Measurements from ENCODE around the gene ASTL. TPM values are rescaled to one million over a fixed set of nuclear protein-coding genes. Genes with fewer than 3 reads are reported as not detected.

ASTL gene
- total RNA-seq, 1 donor from 2014 or later, result 2.9 TPM

GRCh38 chr2:96108541-96109360 is 29.6 kb downstream of the ASTL start:
- H3K4me3 Mint-ChIP-seq, result no peak overlapping the region
- H3K27ac Mint-ChIP-seq, result no peak overlapping the region
- no peak for DNase-seq (ENCODE audit: low spot score)
- H3K27me3 Mint-ChIP-seq (ENCODE audit: insufficient read depth), result peaks cover 8% of the 10 kb centered on the region
- H3K4me1 Mint-ChIP-seq (ENCODE audit: low read depth), result no peaks in the 10 kb centered on the region
- H3K36me3 Mint-ChIP-seq (ENCODE audit: low read depth), result no peaks in the 10 kb centered on the region
- intact Hi-C loops (cut with micrococcal nuclease), result no loop called here
- H3K9me3 Mint-ChIP-seq, result peaks cover 10% of the 10 kb centered on the region

GRCh38 chr2:96108151-96108540 is 30.2 kb downstream of the ASTL start:
- H3K27me3 Mint-ChIP-seq (ENCODE audit: insufficient read depth), result peaks cover 6% of the 10 kb centered on the region
- peaks cover 10% of the 10 kb centered on the region for H3K9me3 Mint-ChIP-seq
- no peaks in the 10 kb centered on the region for H3K4me1 Mint-ChIP-seq (ENCODE audit: low read depth)
- intact Hi-C loops (cut with micrococcal nuclease), result no loop called here
- H3K36me3 Mint-ChIP-seq (ENCODE audit: low read depth), result no peaks in the 10 kb centered on the region
- no peak overlapping the region for H3K4me3 Mint-ChIP-seq
- no peak for DNase-seq (ENCODE audit: low spot score)
- no peak overlapping the region for H3K27ac Mint-ChIP-seq

DNA sequence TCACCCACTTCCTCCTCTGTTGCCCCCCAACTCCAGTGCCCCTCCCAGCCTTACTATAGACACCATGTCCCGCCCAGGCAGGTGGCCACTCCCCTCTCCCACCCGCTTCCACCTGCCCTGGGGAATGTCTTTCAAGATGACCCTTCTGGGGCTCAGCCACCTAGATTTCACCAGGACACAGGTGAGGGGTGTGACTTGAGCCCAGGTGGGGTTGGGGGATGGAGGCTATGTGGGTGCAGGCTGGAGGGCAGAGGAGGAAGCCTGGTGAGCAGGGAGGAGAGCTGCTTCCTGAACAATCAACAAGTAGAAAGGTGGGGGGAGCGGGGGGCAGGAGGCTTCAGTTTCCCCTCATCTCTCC is 30.6 kb downstream of the ASTL start:
- H3K4me1 Mint-ChIP-seq (ENCODE audit: low read depth), result no peaks in the 10 kb centered on the region
- H3K4me3 Mint-ChIP-seq, result no peak overlapping the region
- no peak for DNase-seq (ENCODE audit: low spot score)
- no peaks in the 10 kb centered on the region for H3K36me3 Mint-ChIP-seq (ENCODE audit: low read depth)
- no peak overlapping the region for H3K27ac Mint-ChIP-seq
- H3K9me3 Mint-ChIP-seq, result peaks cover 10% of the 10 kb centered on the region
- peaks cover 6% of the 10 kb centered on the region for H3K27me3 Mint-ChIP-seq (ENCODE audit: insufficient read depth)
- intact Hi-C loops (cut with micrococcal nuclease), result no loop called here

- H3K36me3 Mint-ChIP-seq (ENCODE audit: low read depth), result no peaks in the 10 kb centered on the region
- no peaks in the 10 kb centered on the region for H3K4me1 Mint-ChIP-seq (ENCODE audit: low read depth)
- peaks cover 10% of the 10 kb centered on the region for H3K9me3 Mint-ChIP-seq
- DNase-seq (ENCODE audit: low spot score), result no peak
- H3K27me3 Mint-ChIP-seq (ENCODE audit: insufficient read depth), result peaks cover 6% of the 10 kb centered on the region
- H3K4me3 Mint-ChIP-seq, result no peak overlapping the region
- no peak overlapping the region for H3K27ac Mint-ChIP-seq
- intact Hi-C loops (cut with micrococcal nuclease), result no loop called here
Measured at GRCh38 chr2:96106991-96107707, 31.2 kb downstream of the ASTL start.

DNA sequence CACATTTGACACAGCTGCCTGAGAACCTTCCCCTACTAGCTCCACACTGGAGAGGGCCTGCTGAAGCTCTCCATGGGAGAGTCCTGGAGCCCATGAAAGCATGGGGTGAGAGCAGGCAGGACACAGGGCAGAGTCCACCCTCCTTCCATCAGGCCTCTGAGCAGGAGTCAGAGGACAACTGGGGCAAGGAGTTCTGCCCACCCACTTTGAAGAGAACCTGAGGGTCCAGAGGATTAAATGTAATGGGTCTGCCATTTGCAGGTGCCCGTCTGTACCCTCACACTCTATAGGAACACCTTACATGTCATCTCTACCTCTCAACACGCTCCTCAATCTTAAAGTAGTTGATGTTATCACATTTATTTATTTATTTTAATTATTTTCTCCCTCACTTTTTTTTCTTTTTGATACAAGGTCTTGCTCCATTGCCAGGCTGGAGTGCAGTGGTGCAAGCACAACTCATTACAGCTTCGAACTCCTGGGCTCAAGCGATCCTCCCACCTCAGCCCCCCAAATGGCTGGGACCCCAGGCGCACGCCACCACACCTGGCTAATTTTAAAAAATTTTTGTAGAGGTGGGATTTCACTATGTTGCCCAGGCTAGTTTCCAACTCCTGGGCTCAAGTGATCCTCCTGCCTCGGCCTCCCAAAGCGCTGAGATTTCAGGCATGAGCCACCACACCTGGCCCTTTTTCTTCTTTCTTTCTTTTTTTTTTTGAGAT is 32.1 kb downstream of the ASTL start:
- Mint-ChIP-seq H3K27me3 (ENCODE audit: insufficient read depth) (peaks cover 6% of the 10 kb centered on the region), H3K4me3 (no peak overlapping the region), H3K9me3 (peaks cover 10% of the 10 kb centered on the region), H3K36me3 (ENCODE audit: low read depth) (no peaks in the 10 kb centered on the region), H3K27ac (no peak overlapping the region), H3K4me1 (ENCODE audit: low read depth) (no peaks in the 10 kb centered on the region)
- intact Hi-C loops (cut with micrococcal nuclease), result no loop called here
- no peak for DNase-seq (ENCODE audit: low spot score)

DNA sequence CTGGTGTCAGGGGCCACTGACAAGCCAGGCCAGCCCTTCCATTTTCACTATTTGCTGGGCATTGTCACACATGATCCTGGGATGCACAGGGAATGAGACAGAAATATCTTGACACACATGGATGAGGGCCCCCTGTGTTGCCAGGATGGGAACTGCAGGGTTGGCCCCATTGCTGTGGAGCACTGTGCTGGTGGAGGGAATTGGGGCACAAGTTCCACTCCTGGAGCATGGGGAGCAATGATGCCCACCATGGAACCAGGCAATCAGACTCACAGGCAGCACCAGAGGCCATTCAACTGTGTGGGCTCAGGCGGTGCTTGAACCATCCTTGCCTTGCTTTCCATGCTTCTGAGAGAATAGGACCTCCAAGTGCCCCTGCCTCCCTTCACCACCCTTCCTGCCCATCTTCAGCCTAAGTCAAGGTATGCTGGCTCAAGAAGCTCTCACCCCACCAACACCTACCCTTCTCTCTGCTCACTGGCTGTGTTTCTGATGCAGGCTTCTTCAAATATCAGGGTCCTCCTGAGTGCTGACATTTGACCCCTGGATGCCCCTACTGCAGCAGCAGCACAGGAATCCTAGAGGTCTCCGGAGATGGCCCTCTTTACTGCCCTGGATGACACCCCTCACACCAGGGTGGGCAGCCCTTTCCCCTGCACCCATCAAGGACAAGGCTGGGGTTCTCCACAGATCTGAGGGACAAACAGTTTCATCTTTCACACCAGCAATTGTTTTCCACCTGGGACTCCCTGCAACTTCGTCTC is 33.0 kb downstream of the ASTL start:
- Mint-ChIP-seq H3K4me3 (no peak overlapping the region), H3K4me1 (ENCODE audit: low read depth) (no peaks in the 10 kb centered on the region), H3K36me3 (ENCODE audit: low read depth) (no peaks in the 10 kb centered on the region), H3K27ac (no peak overlapping the region), H3K27me3 (ENCODE audit: insufficient read depth) (peaks cover 2% of the 10 kb centered on the region), H3K9me3 (peaks cover 10% of the 10 kb centered on the region)
- no peak for DNase-seq (ENCODE audit: low spot score)
- intact Hi-C loops (cut with micrococcal nuclease), result no loop called here

DNA sequence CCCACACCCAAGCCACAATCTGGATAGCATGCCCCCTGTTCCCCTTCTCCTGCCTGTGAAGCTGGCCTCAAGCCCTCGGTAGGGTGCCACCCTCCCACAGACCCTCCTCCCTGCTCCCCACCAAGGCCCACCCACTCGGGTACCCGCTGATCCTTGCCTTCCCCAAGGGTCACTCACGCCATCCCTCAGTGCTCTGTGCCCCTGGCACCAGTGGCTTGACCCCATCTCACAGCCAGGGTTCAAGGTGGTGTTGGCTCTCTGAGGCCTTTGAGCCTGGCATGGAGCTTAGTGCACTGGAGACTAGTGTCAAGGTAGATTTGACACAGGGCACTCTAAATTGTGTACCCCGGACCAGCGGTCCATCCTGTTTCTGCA is 33.8 kb downstream of the ASTL start:
- no peaks in the 10 kb centered on the region for H3K36me3 Mint-ChIP-seq (ENCODE audit: low read depth)
- no peak overlapping the region for H3K27ac Mint-ChIP-seq
- intact Hi-C loops (cut with micrococcal nuclease), result no loop called here
- H3K27me3 Mint-ChIP-seq (ENCODE audit: insufficient read depth), result peaks cover 2% of the 10 kb centered on the region
- H3K4me1 Mint-ChIP-seq (ENCODE audit: low read depth), result no peaks in the 10 kb centered on the region
- DNase-seq (ENCODE audit: low spot score), result no peak
- peaks cover 10% of the 10 kb centered on the region for H3K9me3 Mint-ChIP-seq
- H3K4me3 Mint-ChIP-seq, result no peak overlapping the region

DNA sequence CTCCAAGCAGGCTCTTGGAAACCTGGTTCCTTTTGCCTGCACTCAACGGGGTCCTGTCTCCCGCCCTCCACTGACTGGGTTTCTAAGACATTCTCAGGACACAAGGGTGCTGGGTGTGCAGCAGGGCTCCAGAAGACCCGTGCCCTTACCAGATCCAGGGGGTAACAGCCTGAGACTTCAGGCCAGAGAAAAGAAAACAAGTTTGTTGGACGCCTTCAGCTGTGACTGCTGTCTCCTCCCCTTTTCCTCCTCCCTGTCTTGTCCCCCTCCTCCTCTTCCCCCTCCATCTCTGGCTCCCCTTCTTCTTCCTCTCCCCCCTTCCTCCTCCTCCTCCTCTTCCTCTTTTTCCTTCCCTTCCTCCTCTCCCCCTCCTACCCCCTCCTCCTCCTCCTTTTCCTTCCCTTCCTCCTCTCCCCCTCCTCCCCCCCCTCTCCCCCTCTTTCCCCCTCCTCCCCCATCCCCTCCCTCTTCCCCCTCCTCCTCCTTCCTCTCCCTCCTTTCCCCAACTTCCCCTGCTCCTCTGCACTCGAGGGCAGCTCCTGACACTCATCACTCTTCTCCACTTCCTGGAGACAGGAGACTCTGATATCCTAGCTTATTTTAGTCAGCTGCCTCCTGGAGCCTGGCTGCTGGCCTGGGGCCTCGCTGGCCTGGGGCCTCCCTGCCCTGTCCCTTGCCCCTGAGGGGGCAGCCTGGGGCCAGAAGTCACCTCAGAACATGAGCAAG is 34.4 kb downstream of the ASTL start:
- no peak overlapping the region for H3K4me3 Mint-ChIP-seq
- H3K36me3 Mint-ChIP-seq (ENCODE audit: low read depth), result no peaks in the 10 kb centered on the region
- intact Hi-C loops (cut with micrococcal nuclease), result no loop called here
- H3K27ac Mint-ChIP-seq, result no peak overlapping the region
- H3K27me3 Mint-ChIP-seq (ENCODE audit: insufficient read depth), result peaks cover 2% of the 10 kb centered on the region
- H3K9me3 Mint-ChIP-seq, result peaks cover 10% of the 10 kb centered on the region
- DNase-seq (ENCODE audit: low spot score), result no peak
- no peaks in the 10 kb centered on the region for H3K4me1 Mint-ChIP-seq (ENCODE audit: low read depth)

- H3K4me1 Mint-ChIP-seq (ENCODE audit: low read depth), result no peaks in the 10 kb centered on the region
- no peak overlapping the region for H3K27ac Mint-ChIP-seq
Measured at GRCh38 chr2:96103187-96103601, 35.1 kb downstream of the ASTL start.

DNA sequence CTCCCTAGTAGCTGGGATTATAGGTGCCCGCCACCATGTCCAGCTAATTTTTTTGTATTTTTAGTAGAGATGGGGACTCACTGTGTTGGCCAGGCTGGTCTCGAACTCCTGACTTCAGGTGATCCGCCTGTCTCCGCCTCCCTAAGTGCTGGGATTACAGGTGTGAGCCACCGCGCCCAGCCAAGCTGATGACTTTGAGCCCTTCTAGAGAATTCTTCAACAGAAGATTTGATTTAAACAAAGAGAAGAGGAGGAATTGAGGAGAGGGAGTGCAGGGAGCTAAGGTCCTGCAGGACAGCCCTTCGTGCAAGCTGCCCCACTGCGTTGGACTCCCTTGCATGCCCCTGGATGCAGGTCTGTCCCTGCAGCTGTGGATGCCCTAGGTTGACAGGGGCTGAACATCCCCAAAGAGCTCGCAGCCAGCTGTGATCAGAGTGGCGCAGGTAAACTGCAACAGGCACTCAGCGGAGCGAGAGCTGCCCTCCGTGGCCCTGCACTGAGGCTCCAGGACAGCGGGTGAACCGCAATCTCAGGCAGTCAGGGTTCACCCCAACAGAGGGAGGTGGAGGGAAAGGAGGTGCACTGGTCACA is 35.6 kb downstream of the ASTL start:
- Mint-ChIP-seq H3K4me1 (ENCODE audit: low read depth) (no peaks in the 10 kb centered on the region), H3K36me3 (ENCODE audit: low read depth) (no peaks in the 10 kb centered on the region), H3K27me3 (ENCODE audit: insufficient read depth) (peaks cover 1% of the 10 kb centered on the region), H3K9me3 (peaks cover 10% of the 10 kb centered on the region), H3K27ac (no peak overlapping the region), H3K4me3 (no peak overlapping the region)
- intact Hi-C loops (cut with micrococcal nuclease), result no loop called here
- no peak for DNase-seq (ENCODE audit: low spot score)

More at GRCh38 chr2:96103187-96103601, 35.1 kb downstream of the ASTL start:
- intact Hi-C loops (cut with micrococcal nuclease), result no loop called here
- no peaks in the 10 kb centered on the region for H3K36me3 Mint-ChIP-seq (ENCODE audit: low read depth)
- peaks cover 10% of the 10 kb centered on the region for H3K9me3 Mint-ChIP-seq
- DNase-seq (ENCODE audit: low spot score), result no peak
- H3K27me3 Mint-ChIP-seq (ENCODE audit: insufficient read depth), result peaks cover 2% of the 10 kb centered on the region
- no peak overlapping the region for H3K4me3 Mint-ChIP-seq

DNA sequence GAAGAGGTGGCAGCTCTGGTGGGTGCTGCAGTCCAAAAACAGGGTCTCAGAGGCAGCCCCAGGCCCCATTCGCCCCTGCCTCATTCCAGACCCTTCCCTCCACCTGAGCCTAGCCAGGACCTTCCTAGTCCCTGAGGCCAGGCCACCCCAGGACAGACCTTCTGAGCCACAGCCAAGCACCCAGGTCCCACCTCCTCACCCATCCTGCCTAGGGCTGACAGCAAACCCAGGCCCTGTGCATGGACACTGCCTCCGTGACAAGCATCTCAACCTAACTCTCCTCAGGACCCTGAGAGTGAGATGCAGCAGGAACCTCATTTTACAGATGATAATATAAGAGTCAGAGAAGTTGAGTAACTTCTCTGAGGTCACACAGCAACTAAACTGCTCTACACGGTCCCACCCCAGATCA is 37.4 kb downstream of the ASTL start:
- intact Hi-C loops (cut with micrococcal nuclease), result no loop called here
- H3K4me3 Mint-ChIP-seq, result no peak overlapping the region
- no peak overlapping the region for H3K27ac Mint-ChIP-seq
- no peaks in the 10 kb centered on the region for H3K36me3 Mint-ChIP-seq (ENCODE audit: low read depth)
- H3K27me3 Mint-ChIP-seq (ENCODE audit: insufficient read depth), result peaks cover 6% of the 10 kb centered on the region
- H3K4me1 Mint-ChIP-seq (ENCODE audit: low read depth), result no peaks in the 10 kb centered on the region
- no peak for DNase-seq (ENCODE audit: low spot score)
- peaks cover 10% of the 10 kb centered on the region for H3K9me3 Mint-ChIP-seq
